Measurements from ENCODE around the gene POLDIP2.

GRCh38 chr17:28372203-28372944, 15.0 kb upstream of the POLDIP2 start:
- TF ChIP-seq, protein P1, sequence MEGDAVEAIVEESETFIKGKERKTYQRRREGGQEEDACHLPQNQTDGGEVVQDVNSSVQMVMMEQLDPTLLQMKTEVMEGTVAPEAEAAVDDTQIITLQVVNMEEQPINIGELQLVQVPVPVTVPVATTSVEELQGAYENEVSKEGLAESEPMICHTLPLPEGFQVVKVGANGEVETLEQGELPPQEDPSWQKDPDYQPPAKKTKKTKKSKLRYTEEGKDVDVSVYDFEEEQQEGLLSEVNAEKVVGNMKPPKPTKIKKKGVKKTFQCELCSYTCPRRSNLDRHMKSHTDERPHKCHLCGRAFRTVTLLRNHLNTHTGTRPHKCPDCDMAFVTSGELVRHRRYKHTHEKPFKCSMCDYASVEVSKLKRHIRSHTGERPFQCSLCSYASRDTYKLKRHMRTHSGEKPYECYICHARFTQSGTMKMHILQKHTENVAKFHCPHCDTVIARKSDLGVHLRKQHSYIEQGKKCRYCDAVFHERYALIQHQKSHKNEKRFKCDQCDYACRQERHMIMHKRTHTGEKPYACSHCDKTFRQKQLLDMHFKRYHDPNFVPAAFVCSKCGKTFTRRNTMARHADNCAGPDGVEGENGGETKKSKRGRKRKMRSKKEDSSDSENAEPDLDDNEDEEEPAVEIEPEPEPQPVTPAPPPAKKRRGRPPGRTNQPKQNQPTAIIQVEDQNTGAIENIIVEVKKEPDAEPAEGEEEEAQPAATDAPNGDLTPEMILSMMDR (IDR thresholded peaks at IDR 0.05 in 2 of 3, conservative IDR thresholded peaks at IDR 0.05 in 1 of 3; ENCODE audit: control insufficient read depth in 2 of 3, extremely low read depth in 1 of 3, insufficient read depth in 1 of 3, low read depth in 3 of 3, low read length in 3 of 3), result no peak
- TF ChIP-seq EZH2 (IDR thresholded peaks at IDR 0.05; ENCODE audit: borderline replicate concordance, control insufficient read depth, low read depth, low read length) (no peak), IKZF1 (conservative IDR thresholded peaks at IDR 0.05) (no peak), POLR2AphosphoS5 (IDR thresholded peaks at IDR 0.05; ENCODE audit: low read length) (no peak), POLR2A (IDR thresholded peaks at IDR 0.05; ENCODE audit: low read depth, low read length) (peak; percentile 25; the same call in 1 of the 2 replicates), EGR1 (IDR thresholded peaks at IDR 0.05; ENCODE audit: borderline replicate concordance in 1 of 2, low read depth in 2 of 2, low read length in 2 of 2) (no peak), WRNIP1 (IDR thresholded peaks at IDR 0.05; ENCODE audit: borderline replicate concordance, low read depth, low read length) (no peak), NR2C2 (IDR thresholded peaks at IDR 0.05; ENCODE audit: borderline replicate concordance, control insufficient read depth, insufficient read length, low read depth) (no peak), LARP7 (IDR thresholded peaks at IDR 0.05) (peak; percentile 51; the same call in 1 of the 2 replicates), CBX5 (IDR thresholded peaks at IDR 0.05; ENCODE audit: low read depth) (no peak)
- TF ChIP-seq, protein P2, sequence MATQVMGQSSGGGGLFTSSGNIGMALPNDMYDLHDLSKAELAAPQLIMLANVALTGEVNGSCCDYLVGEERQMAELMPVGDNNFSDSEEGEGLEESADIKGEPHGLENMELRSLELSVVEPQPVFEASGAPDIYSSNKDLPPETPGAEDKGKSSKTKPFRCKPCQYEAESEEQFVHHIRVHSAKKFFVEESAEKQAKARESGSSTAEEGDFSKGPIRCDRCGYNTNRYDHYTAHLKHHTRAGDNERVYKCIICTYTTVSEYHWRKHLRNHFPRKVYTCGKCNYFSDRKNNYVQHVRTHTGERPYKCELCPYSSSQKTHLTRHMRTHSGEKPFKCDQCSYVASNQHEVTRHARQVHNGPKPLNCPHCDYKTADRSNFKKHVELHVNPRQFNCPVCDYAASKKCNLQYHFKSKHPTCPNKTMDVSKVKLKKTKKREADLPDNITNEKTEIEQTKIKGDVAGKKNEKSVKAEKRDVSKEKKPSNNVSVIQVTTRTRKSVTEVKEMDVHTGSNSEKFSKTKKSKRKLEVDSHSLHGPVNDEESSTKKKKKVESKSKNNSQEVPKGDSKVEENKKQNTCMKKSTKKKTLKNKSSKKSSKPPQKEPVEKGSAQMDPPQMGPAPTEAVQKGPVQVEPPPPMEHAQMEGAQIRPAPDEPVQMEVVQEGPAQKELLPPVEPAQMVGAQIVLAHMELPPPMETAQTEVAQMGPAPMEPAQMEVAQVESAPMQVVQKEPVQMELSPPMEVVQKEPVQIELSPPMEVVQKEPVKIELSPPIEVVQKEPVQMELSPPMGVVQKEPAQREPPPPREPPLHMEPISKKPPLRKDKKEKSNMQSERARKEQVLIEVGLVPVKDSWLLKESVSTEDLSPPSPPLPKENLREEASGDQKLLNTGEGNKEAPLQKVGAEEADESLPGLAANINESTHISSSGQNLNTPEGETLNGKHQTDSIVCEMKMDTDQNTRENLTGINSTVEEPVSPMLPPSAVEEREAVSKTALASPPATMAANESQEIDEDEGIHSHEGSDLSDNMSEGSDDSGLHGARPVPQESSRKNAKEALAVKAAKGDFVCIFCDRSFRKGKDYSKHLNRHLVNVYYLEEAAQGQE (IDR thresholded peaks at IDR 0.05; ENCODE audit: low read depth, low read length), result no peak

All from GM12878 (cell line).